B cell (primary cell): Measurements from ENCODE around the gene SIX5.

Source experiments
- EZH2 ChIP-seq: IDR thresholded peaks from 2 replicates; pipeline ENCODE4 v1.6.1; 2012; ENCODE audit warnings: borderline replicate concordance, low read depth, mild to moderate bottlenecking, moderate library complexity, low read length; ENCODE audit not compliant: insufficient read depth, poor library complexity, severe bottlenecking
- TF ChIP-seq, protein P1 (sequence below): fragments of 200-600 bp; IDR thresholded peaks from one replicate; pipeline ENCODE4 v1.8.0; 2022; ENCODE audit warnings: antibody characterized with exemption, mild to moderate bottlenecking

DNA sequence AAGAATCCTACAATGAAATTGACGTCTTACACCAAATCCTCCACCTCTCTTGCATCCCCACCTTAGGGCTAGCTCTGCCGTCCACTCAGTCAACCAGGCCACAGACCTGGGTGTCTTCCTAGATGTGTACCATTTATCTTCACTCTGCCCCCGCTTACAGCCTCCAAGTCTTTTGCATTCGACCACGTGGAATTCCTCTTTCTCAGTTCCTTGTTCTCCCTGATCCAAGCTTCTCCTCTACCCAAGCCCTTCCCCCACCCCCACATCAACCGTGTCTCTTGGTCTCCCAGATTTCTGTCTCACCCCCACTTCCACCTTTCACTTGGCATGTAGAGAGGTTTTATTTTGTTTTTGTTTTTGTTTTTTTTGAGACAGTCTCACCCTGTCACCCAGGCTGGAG, 24.8 kb upstream of the SIX5 start:
- no peak for TF ChIP-seq EZH2
- TF ChIP-seq, protein P1, sequence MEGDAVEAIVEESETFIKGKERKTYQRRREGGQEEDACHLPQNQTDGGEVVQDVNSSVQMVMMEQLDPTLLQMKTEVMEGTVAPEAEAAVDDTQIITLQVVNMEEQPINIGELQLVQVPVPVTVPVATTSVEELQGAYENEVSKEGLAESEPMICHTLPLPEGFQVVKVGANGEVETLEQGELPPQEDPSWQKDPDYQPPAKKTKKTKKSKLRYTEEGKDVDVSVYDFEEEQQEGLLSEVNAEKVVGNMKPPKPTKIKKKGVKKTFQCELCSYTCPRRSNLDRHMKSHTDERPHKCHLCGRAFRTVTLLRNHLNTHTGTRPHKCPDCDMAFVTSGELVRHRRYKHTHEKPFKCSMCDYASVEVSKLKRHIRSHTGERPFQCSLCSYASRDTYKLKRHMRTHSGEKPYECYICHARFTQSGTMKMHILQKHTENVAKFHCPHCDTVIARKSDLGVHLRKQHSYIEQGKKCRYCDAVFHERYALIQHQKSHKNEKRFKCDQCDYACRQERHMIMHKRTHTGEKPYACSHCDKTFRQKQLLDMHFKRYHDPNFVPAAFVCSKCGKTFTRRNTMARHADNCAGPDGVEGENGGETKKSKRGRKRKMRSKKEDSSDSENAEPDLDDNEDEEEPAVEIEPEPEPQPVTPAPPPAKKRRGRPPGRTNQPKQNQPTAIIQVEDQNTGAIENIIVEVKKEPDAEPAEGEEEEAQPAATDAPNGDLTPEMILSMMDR, result no peak
